GM13976 (cell line): ENCODE measurements around the gene RPS6KA4.

Experiments
- DNase-seq: peaks from one replicate; pipeline ENCODE4 v3.0.0; 2012; ENCODE audit warnings: low spot score
- in situ Hi-C: fragments of 300-500 bp; cut with MboI; formaldehyde crosslinking; loops from one replicate; pipeline ENCODE4 v1.12.0; 2022; ENCODE audit warnings: low sequenced_read_pairs, mixed read lengths, inconsistent platforms; ENCODE audit not compliant: unreplicated experiment
- TF ChIP-seq, protein P1 (sequence below): IDR thresholded peaks from 2 replicates; pipeline ENCODE4 v1.5.1; 2012; ENCODE audit warnings: borderline replicate concordance, mild to moderate bottlenecking; ENCODE audit not compliant: insufficient read depth; ENCODE audit errors: extremely low read depth, missing control alignments, control extremely low read depth

The RPS6KA4 gene

DNA sequence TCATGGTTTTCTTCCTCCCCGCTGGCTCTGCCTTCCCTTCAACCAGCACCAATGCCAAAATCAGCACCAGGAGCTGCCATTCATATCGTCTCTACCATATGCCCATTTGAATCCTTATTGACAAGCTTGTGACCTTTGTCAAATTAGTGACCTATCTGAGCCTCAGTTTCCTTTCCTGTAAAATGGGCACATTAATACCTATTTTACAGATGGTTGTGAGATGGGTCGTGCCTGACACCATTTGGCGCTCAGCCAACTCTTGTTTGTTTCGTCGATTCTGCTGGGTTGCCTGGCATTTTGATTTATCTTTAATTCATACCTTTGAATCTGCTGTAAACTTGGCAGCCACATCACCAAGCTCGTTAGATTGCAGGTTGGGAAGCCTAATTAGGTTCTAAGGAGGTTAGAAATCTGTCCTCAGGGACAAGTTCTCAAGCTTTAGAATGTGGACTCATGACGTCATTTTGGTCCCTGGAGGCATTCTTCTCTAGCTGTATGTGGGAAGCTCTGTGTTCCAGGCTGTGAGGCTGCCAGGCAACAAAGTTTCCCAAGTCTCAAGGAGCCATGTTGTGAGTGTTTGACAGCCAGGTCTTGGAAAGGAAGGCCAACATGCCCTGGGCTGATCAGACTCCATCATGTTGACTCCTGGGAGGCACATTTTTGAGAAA is 61.0 kb downstream of the RPS6KA4 start:
- TF ChIP-seq, protein P1, sequence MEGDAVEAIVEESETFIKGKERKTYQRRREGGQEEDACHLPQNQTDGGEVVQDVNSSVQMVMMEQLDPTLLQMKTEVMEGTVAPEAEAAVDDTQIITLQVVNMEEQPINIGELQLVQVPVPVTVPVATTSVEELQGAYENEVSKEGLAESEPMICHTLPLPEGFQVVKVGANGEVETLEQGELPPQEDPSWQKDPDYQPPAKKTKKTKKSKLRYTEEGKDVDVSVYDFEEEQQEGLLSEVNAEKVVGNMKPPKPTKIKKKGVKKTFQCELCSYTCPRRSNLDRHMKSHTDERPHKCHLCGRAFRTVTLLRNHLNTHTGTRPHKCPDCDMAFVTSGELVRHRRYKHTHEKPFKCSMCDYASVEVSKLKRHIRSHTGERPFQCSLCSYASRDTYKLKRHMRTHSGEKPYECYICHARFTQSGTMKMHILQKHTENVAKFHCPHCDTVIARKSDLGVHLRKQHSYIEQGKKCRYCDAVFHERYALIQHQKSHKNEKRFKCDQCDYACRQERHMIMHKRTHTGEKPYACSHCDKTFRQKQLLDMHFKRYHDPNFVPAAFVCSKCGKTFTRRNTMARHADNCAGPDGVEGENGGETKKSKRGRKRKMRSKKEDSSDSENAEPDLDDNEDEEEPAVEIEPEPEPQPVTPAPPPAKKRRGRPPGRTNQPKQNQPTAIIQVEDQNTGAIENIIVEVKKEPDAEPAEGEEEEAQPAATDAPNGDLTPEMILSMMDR = no peak
- no peak for DNase-seq
- in situ Hi-C loops = no loop called here
